Activated naive CD8-positive, alpha-beta T cell treated with anti-CD3 and anti-CD28 coated beads, Interleukin-2, amount 50 U/mL, for 24 hours (primary cell): ENCODE measurements around the gene REEP3.

Experiments
- ATAC-seq: fragments of 150-1000 bp; cut with Tn5 transposase; one replicate; pipeline ENCODE4 v1.10.0; 2021
- DNase-seq: peaks from one replicate; pipeline ENCODE4 v3.0.0; 2021
- H3K27ac Mint-ChIP-seq: one replicate; pipeline ENCODE4 v1.8.0; 2021; ENCODE audit warnings: mild to moderate bottlenecking, mixed read lengths
- H3K27me3 Mint-ChIP-seq: one replicate; pipeline ENCODE4 v1.8.0; 2021; ENCODE audit warnings: mixed read lengths
- H3K36me3 Mint-ChIP-seq: one replicate; pipeline ENCODE4 v1.8.0; 2021; ENCODE audit warnings: low read depth, mixed read lengths
- H3K4me1 Mint-ChIP-seq: one replicate; pipeline ENCODE4 v1.8.0; 2021; ENCODE audit warnings: mixed read lengths
- H3K4me3 Mint-ChIP-seq: one replicate; pipeline ENCODE4 v1.8.0; 2021; ENCODE audit warnings: mild to moderate bottlenecking, moderate library complexity, mixed read lengths
- H3K9me3 Mint-ChIP-seq: one replicate; pipeline ENCODE4 v1.8.0; 2021; ENCODE audit warnings: mixed read lengths

The REEP3 gene

DNA sequence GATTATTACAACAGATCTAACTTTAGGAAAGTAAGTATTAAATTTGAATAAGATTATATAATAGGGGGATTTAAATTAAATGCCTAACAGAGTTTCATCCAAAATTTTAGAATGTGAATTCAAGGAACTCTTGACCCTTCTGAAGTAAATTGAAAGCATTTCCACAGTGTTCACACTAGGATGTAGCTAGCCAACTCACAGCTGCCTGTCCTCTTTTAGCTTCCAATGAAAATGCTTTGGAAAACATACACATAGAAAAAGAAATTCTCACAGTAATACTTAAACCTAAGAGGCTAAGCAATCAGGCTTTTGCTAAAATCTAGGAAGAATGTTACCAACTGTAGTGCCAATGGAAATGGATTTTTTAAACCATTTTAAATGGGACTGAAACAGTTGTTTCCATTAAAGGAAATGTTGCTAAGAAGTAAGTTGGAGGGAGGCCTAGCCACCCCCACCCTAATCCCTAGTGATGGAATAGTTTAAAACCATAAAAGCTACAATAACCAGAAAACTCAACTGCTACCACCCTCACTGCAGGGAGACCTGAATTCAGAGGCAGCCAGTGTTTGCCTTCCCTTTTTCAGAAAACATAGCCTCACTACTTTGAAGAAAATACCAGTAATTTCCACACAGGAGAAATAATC, 58.3 kb downstream of the REEP3 start:
- H3K27me3 Mint-ChIP-seq = no peaks in the 10 kb centered on the region
- DNase-seq (no peak), ATAC-seq (no peak)
- H3K4me3 Mint-ChIP-seq = no peak overlapping the region
- no peaks in the 10 kb centered on the region for H3K4me1 Mint-ChIP-seq
- peaks cover 16% of the 10 kb centered on the region for H3K36me3 Mint-ChIP-seq
- no peak overlapping the region for H3K27ac Mint-ChIP-seq
- no peaks in the 10 kb centered on the region for H3K9me3 Mint-ChIP-seq

GRCh38 chr10:63582690-63583089, 61.5 kb downstream of the REEP3 start:
- Mint-ChIP-seq H3K9me3 (no peaks in the 10 kb centered on the region), H3K27ac (no peak overlapping the region), H3K36me3 (peaks cover 1% of the 10 kb centered on the region), H3K27me3 (no peaks in the 10 kb centered on the region), H3K4me1 (no peaks in the 10 kb centered on the region), H3K4me3 (no peak overlapping the region)
- ATAC-seq = no peak
- DNase-seq = no peak

DNA sequence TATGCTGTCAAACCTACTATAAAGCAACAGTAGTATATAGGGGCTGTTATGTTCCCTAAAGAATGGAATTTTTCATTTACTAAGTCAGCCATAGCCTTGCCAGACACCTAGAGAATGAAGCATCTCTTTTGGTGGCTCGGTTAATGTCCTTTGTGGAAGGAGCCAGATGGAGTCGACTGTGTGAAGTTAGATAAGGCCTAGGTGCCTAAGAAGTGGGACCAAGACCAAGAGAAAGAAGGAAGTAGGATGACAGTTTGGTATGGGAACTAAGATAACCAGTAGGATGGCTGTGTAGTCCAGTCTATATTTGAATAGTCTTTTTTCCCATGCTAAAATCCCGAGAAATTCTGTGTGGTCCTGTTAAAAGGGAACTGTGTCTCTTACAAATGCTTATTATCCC, 62.2 kb downstream of the REEP3 start:
- Mint-ChIP-seq H3K36me3 (no peaks in the 10 kb centered on the region), H3K27ac (no peak overlapping the region), H3K4me3 (no peak overlapping the region), H3K27me3 (no peaks in the 10 kb centered on the region), H3K9me3 (no peaks in the 10 kb centered on the region), H3K4me1 (no peaks in the 10 kb centered on the region)
- no peak for ATAC-seq
- DNase-seq = no peak

GRCh38 chr10:63583909-63584724, 62.9 kb downstream of the REEP3 start:
- H3K4me1 Mint-ChIP-seq = no peaks in the 10 kb centered on the region
- DNase-seq (no peak), ATAC-seq (no peak)
- H3K9me3 Mint-ChIP-seq = no peaks in the 10 kb centered on the region
- H3K27ac Mint-ChIP-seq = no peak overlapping the region
- no peaks in the 10 kb centered on the region for H3K27me3 Mint-ChIP-seq
- no peaks in the 10 kb centered on the region for H3K36me3 Mint-ChIP-seq
- no peak overlapping the region for H3K4me3 Mint-ChIP-seq

- Mint-ChIP-seq H3K27me3 (no peaks in the 10 kb centered on the region), H3K4me3 (no peak overlapping the region), H3K36me3 (no peaks in the 10 kb centered on the region), H3K9me3 (no peaks in the 10 kb centered on the region), H3K4me1 (no peaks in the 10 kb centered on the region), H3K27ac (no peak overlapping the region)
- ATAC-seq = no peak
- no peak for DNase-seq
Observed at GRCh38 chr10:63584725-63585035, 63.5 kb downstream of the REEP3 start.

DNA sequence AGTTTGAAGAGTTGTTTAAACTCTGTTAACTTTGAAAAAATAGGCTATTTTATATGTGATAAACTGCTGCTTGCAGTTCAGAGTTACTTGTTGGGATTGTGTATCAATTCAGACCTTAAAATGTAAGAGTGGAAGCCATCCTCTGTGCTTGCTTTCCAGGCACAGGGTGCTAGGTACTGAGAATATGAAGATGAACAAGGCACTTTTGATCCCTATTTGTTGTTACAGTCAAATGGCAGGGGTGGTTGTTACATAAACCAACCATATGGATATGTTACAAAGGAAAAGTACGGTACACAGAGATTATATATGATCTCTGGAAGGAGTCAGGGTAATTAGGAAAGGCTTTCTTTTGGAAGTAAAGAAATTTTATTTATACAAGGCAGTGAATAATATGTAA, 63.8 kb downstream of the REEP3 start:
- DNase-seq (no peak), ATAC-seq (no peak)
- Mint-ChIP-seq H3K27ac (no peak overlapping the region), H3K36me3 (no peaks in the 10 kb centered on the region), H3K9me3 (no peaks in the 10 kb centered on the region), H3K4me3 (no peak overlapping the region), H3K27me3 (no peaks in the 10 kb centered on the region), H3K4me1 (no peaks in the 10 kb centered on the region)

DNA sequence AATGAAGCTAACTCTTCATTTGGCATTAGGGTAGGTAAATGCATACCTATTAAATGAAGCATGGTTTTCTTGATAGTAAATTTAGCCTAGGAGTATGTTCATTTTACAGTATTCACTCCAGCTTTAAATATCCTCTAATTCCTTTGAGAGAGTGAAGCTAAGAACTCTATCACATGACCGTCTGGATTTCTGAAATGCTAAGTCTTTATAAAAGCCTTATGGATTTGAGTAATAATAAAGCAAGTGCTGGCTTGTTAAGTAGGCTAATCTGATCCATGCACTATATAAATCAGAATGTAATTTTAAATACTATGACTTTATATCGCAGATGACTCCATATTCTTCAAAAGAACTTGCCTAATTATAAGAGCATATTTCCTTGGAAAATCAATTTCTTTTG, 64.8 kb downstream of the REEP3 start:
- H3K9me3 Mint-ChIP-seq = no peaks in the 10 kb centered on the region
- H3K4me1 Mint-ChIP-seq = no peaks in the 10 kb centered on the region
- ATAC-seq (no peak), DNase-seq (no peak)
- H3K27me3 Mint-ChIP-seq = no peaks in the 10 kb centered on the region
- no peaks in the 10 kb centered on the region for H3K36me3 Mint-ChIP-seq
- no peak overlapping the region for H3K4me3 Mint-ChIP-seq
- H3K27ac Mint-ChIP-seq = no peak overlapping the region

DNA sequence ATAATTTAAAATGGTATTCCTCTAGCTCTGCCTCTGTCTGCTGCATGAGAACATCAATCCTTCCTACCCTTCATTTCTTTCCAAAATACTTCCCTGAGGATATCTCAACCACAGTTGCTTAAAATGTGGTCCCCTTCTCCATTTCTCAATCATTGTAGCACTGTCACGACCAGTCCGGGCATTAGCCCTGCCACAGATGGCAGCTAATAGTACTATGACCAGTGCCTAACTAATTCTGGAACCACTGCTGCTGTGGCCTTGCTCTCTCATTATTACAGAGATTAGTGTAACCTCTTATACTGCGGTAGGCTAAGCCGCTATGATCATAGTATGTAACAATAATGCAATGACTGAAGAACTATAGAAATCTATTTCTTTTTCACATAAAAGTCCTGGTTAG, 66.0 kb downstream of the REEP3 start:
- Mint-ChIP-seq H3K4me1 (no peaks in the 10 kb centered on the region), H3K27ac (no peak overlapping the region), H3K4me3 (no peak overlapping the region), H3K36me3 (no peaks in the 10 kb centered on the region), H3K9me3 (no peaks in the 10 kb centered on the region), H3K27me3 (no peaks in the 10 kb centered on the region)
- DNase-seq (no peak), ATAC-seq (no peak)

DNA sequence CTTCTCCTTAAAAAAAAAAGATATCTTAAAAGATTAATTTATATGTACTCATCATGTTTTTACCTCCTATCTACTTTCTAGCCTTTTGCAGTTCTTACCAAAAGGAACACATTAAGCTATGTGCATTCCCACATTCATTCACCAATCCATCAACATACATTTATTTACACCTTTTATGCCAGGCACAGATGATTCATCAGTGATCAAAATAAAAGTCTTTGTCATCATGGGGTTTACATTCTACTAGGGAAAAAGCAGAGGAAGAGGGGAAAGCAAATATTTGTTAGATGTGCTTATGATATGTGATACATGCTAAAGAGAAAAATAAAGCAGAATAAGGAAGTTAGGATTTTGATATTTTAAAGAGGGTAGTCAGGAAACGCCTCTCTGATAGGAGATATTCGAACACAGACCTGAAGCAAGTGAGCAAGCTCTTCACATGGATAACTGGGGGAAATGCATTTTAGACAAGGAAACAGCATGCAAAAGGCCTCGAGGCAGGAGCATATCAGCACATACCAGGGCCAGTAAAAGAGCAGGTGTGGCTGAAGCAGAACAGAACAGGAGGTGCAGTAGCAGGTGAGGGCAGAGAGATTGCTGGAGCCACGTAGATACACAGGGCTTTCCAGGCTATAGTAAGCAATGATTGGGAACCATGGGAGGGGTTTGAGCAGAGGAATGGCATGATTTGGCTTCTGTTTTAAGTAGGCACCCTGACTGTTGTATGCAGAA, 67.4 kb downstream of the REEP3 start:
- H3K9me3 Mint-ChIP-seq = no peaks in the 10 kb centered on the region
- no peak for ATAC-seq
- H3K4me1 Mint-ChIP-seq = no peaks in the 10 kb centered on the region
- no peak overlapping the region for H3K4me3 Mint-ChIP-seq
- H3K27me3 Mint-ChIP-seq = no peaks in the 10 kb centered on the region
- peaks cover 2% of the 10 kb centered on the region for H3K36me3 Mint-ChIP-seq
- DNase-seq = no peak
- H3K27ac Mint-ChIP-seq = no peak overlapping the region

DNA sequence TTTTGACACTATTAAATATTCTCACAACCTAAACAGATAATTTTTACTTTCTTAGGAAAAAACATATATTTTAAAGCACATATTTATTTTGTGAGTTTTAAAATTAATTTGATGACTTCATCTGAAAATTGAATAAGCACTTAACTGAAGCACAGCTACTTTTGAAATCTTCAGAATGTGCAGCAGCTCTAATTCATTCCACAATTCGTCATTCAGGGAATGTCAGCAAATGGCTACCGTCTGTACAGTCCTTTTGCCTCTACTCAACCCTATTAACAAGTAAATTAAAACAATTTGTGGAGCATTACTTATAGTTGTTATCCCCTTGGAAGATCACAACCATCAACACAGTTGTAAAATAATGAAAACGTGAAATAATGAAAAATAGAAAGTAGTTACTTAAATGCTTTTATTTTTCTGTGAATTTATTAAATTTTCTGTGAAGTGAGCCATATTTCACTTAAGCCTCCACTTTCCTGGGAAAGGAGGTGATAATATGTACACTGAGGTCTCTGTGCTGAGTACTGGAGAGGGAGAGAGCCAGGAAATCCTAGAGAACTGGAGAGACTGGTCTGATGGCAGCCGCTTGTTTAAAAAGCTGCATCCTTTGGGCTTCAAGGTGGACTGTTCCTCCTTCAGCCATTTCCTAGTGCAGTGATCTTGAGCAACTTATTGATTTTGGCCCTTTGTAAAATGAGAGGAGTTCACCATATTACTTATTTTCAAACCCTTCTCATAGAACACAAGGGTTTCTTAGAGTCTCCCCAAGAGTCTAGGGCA, 70.6 kb downstream of the REEP3 start:
- ATAC-seq (no peak), DNase-seq (no peak)
- Mint-ChIP-seq H3K27ac (no peak overlapping the region), H3K4me3 (no peak overlapping the region), H3K9me3 (no peaks in the 10 kb centered on the region), H3K4me1 (no peaks in the 10 kb centered on the region), H3K27me3 (no peaks in the 10 kb centered on the region), H3K36me3 (peaks cover 12% of the 10 kb centered on the region)

DNA sequence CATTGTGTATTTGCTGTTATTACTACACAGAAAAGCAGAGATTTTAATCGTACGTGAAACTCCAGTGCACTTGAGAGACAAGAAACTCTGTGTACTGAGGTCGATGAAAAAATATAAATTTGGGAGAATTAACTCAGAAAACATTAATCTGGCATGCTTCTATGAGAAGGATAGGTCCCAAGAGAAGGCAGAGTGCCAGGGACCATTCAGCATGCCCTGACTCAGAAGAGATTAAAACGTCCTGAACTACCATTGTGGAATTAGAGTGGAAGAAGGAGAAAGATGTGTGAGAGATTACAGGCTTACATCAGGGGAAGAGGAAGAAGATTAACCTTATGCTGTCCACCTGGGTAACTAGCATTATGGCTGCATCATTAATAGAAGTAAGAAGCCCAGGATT, 72.4 kb downstream of the REEP3 start:
- Mint-ChIP-seq H3K27ac (no peak overlapping the region), H3K9me3 (no peaks in the 10 kb centered on the region)
- no peak for DNase-seq

GRCh38 chr10:63595072-63595471, 73.9 kb downstream of the REEP3 start:
- no peak for DNase-seq

More for the DNA sequence above, 72.4 kb downstream of the REEP3 start:
- Mint-ChIP-seq H3K27me3 (no peaks in the 10 kb centered on the region), H3K4me1 (no peaks in the 10 kb centered on the region), H3K36me3 (peaks cover 19% of the 10 kb centered on the region), H3K4me3 (no peak overlapping the region)
- ATAC-seq = no peak

GRCh38 chr10:63596924-63597323, 75.7 kb downstream of the REEP3 start:
- ATAC-seq (no peak), DNase-seq (no peak)
- peaks cover 22% of the 10 kb centered on the region for H3K36me3 Mint-ChIP-seq
- no peaks in the 10 kb centered on the region for H3K9me3 Mint-ChIP-seq
- no peaks in the 10 kb centered on the region for H3K4me1 Mint-ChIP-seq
- H3K27ac Mint-ChIP-seq = no peak overlapping the region
- no peak overlapping the region for H3K4me3 Mint-ChIP-seq
- no peaks in the 10 kb centered on the region for H3K27me3 Mint-ChIP-seq

More at GRCh38 chr10:63595072-63595471, 73.9 kb downstream of the REEP3 start:
- H3K36me3 Mint-ChIP-seq = peaks cover 22% of the 10 kb centered on the region
- no peak for ATAC-seq
- no peak overlapping the region for H3K4me3 Mint-ChIP-seq
- H3K27me3 Mint-ChIP-seq = no peaks in the 10 kb centered on the region
- no peak overlapping the region for H3K27ac Mint-ChIP-seq
- no peaks in the 10 kb centered on the region for H3K9me3 Mint-ChIP-seq
- H3K4me1 Mint-ChIP-seq = no peaks in the 10 kb centered on the region

DNA sequence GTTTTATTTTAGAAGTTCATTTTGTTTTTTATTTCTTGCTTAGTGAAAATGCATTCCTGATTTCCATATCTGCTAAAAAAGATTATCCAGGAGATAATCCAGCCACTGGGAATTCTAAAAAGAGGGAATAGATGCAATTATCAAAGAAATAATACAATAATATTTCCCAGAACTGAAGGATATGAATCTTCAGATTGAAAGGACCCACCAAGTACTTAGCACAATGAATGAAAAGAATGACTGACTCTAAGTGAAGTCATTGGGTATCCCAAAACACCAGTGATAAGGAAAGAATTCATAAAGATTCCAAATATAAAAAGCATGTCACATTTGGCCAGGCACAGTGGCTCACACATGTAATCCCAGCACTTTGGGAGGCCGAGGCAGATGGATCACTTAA, 79.3 kb downstream of the REEP3 start:
- Mint-ChIP-seq H3K4me1 (no peaks in the 10 kb centered on the region), H3K4me3 (no peak overlapping the region), H3K36me3 (peaks cover 14% of the 10 kb centered on the region), H3K9me3 (no peaks in the 10 kb centered on the region), H3K27me3 (no peaks in the 10 kb centered on the region), H3K27ac (no peak overlapping the region)
- ATAC-seq = no peak
- DNase-seq = no peak
